Astrocyte (in vitro differentiated cells and primary cell): ENCODE data around the gene F3. TPM values are rescaled to one million over a fixed set of nuclear protein-coding genes. Genes with fewer than 3 reads are reported as not detected.

Experiments
- DNase-seq: peaks from one replicate; pipeline ENCODE4 v3.0.0-alpha.2; 2010; ENCODE audit warnings: low read depth
- FAIRE-seq: peaks from 2 replicates; lab custom pipeline; 2011; peaks lifted over from hg19 to GRCh38; lab: Jason Lieb, UNC
- H2AFZ ChIP-seq: 2 replicates; pipeline ENCODE4 v1.6.0; 2012; ENCODE audit warnings: low read depth, low read length, inconsistent platforms
- H3K27ac ChIP-seq: 2 replicates; pipeline ENCODE4 v1.5.1; 2011; ENCODE audit warnings: low read depth, low read length, inconsistent platforms
- H3K27me3 ChIP-seq: 2 replicates; pipeline ENCODE4 v1.6.0; 2011; ENCODE audit warnings: low read length, inconsistent platforms; ENCODE audit not compliant: insufficient read depth
- H3K36me3 ChIP-seq: 2 replicates; pipeline ENCODE4 v1.5.1; 2011; ENCODE audit warnings: low read length, inconsistent platforms; ENCODE audit not compliant: insufficient read depth
- H3K4me1 ChIP-seq: 2 replicates; pipeline ENCODE4 v1.5.1; 2011; ENCODE audit warnings: low read length, inconsistent platforms; ENCODE audit not compliant: insufficient read depth
- H3K4me2 ChIP-seq: 2 replicates; pipeline ENCODE4 v1.6.0; 2012; ENCODE audit warnings: low read length, inconsistent platforms
- H3K4me3 ChIP-seq: 2 replicates; pipeline ENCODE4 v1.5.1; 2011; ENCODE audit warnings: low read depth, mild to moderate bottlenecking, low read length, inconsistent platforms; ENCODE audit not compliant: insufficient read depth
- H3K79me2 ChIP-seq: 2 replicates; pipeline ENCODE4 v1.6.0; 2012; ENCODE audit warnings: mild to moderate bottlenecking, low read length, inconsistent platforms; ENCODE audit not compliant: insufficient read depth
- H3K9ac ChIP-seq: 2 replicates; pipeline ENCODE4 v1.6.0; 2012; ENCODE audit warnings: mild to moderate bottlenecking, low read length, inconsistent platforms
- H3K9me3 ChIP-seq: 2 replicates; pipeline ENCODE4 v1.5.1; 2012; ENCODE audit warnings: low read depth, mild to moderate bottlenecking, low read length, inconsistent platforms; ENCODE audit not compliant: insufficient read depth
- H4K20me1 ChIP-seq: 2 replicates; pipeline ENCODE4 v1.6.0; 2012; ENCODE audit warnings: low read length, inconsistent platforms; ENCODE audit not compliant: insufficient read depth
- H3K27ac Mint-ChIP-seq: one replicate; pipeline ENCODE4 v1.8.0; 2021; ENCODE audit warnings: mild to moderate bottlenecking, mixed read lengths; ENCODE audit not compliant: unreplicated experiment
- H3K27me3 Mint-ChIP-seq: one replicate; pipeline ENCODE4 v1.8.0; 2021; ENCODE audit warnings: low read depth, mixed read lengths; ENCODE audit not compliant: unreplicated experiment
- H3K36me3 Mint-ChIP-seq: one replicate; pipeline ENCODE4 v1.8.0; 2021; ENCODE audit warnings: low read depth, mixed read lengths; ENCODE audit not compliant: unreplicated experiment
- H3K4me1 Mint-ChIP-seq: one replicate; pipeline ENCODE4 v1.8.0; 2021; ENCODE audit warnings: low read depth, mixed read lengths; ENCODE audit not compliant: unreplicated experiment
- H3K4me3 Mint-ChIP-seq: one replicate; pipeline ENCODE4 v1.8.0; 2021; ENCODE audit warnings: mild to moderate bottlenecking, moderate library complexity, mixed read lengths; ENCODE audit not compliant: unreplicated experiment
- H3K9me3 Mint-ChIP-seq: one replicate; pipeline ENCODE4 v1.8.0; 2021; ENCODE audit warnings: mild to moderate bottlenecking, mixed read lengths; ENCODE audit not compliant: unreplicated experiment
- EZH2 ChIP-seq: IDR thresholded peaks from 2 replicates; pipeline ENCODE4 v1.6.1; 2012; ENCODE audit warnings: mild to moderate bottlenecking, low read length, inconsistent platforms; ENCODE audit not compliant: insufficient read depth
- total RNA-seq: library from RNA; stranded (reverse); gene quantifications from 2 replicates; pipeline ENCODE4 v1.2.1, GENCODE V29; 2021
- TF ChIP-seq, protein P1 (sequence below): IDR thresholded peaks from 2 replicates; pipeline ENCODE4 v1.5.1; 2011; ENCODE audit warnings: low read depth, mild to moderate bottlenecking, inconsistent platforms, low read length, moderate library complexity; ENCODE audit not compliant: insufficient read depth

F3 gene
- total RNA-seq, 1 donor from 2014 or later = 36.1 TPM

DNA sequence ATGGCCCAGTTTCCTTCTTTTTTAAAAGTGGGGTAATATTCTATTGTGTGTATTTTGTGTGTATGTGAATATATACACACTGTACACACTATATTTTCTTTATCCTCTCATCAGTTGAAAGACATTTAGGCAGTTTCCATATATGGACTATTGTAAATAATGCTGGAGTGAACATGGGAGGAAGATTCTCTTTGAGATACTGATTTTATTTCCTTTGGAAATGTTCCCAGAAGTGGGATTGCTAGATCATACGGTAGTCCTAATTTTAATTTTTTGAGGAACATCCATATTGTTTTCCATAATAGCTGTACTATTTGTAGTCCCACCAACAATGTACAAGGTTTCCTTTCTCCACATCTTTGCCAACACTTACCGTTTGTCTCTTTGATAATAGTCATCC is 51.0 kb downstream of the F3 start:
- Histone ChIP-seq H2AFZ (no peak overlapping the region), H3K27ac (no peak overlapping the region), H3K79me2 (no peaks in the 10 kb centered on the region), H4K20me1 (no peaks in the 10 kb centered on the region), H3K27me3 (no peaks in the 10 kb centered on the region), H3K4me2 (no peak overlapping the region), H3K9me3 (no peaks in the 10 kb centered on the region), H3K4me1 (no peaks in the 10 kb centered on the region), H3K9ac (no peak overlapping the region), H3K36me3 (peaks cover 6% of the 10 kb centered on the region), H3K4me3 (no peak overlapping the region)
- H3K27me3 Mint-ChIP-seq = no peaks in the 10 kb centered on the region
- no peaks in the 10 kb centered on the region for H3K9me3 Mint-ChIP-seq
- H3K36me3 Mint-ChIP-seq = peaks cover 14% of the 10 kb centered on the region
- no peak overlapping the region for H3K27ac Mint-ChIP-seq
- no peak overlapping the region for H3K4me3 Mint-ChIP-seq
- DNase-seq (no peak), FAIRE-seq (no peak)
- no peaks in the 10 kb centered on the region for H3K4me1 Mint-ChIP-seq
- TF ChIP-seq EZH2 = no peak
- TF ChIP-seq, protein P1, sequence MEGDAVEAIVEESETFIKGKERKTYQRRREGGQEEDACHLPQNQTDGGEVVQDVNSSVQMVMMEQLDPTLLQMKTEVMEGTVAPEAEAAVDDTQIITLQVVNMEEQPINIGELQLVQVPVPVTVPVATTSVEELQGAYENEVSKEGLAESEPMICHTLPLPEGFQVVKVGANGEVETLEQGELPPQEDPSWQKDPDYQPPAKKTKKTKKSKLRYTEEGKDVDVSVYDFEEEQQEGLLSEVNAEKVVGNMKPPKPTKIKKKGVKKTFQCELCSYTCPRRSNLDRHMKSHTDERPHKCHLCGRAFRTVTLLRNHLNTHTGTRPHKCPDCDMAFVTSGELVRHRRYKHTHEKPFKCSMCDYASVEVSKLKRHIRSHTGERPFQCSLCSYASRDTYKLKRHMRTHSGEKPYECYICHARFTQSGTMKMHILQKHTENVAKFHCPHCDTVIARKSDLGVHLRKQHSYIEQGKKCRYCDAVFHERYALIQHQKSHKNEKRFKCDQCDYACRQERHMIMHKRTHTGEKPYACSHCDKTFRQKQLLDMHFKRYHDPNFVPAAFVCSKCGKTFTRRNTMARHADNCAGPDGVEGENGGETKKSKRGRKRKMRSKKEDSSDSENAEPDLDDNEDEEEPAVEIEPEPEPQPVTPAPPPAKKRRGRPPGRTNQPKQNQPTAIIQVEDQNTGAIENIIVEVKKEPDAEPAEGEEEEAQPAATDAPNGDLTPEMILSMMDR = no peak

GRCh38 chr1:94486990-94487389 is 54.6 kb downstream of the F3 start:
- Histone ChIP-seq H2AFZ (no peak overlapping the region), H3K9me3 (no peaks in the 10 kb centered on the region), H3K27me3 (no peaks in the 10 kb centered on the region), H3K4me2 (no peak overlapping the region), H3K9ac (no peak overlapping the region), H3K27ac (no peak overlapping the region), H4K20me1 (no peaks in the 10 kb centered on the region), H3K4me3 (no peak overlapping the region), H3K79me2 (no peaks in the 10 kb centered on the region), H3K36me3 (peaks cover 16% of the 10 kb centered on the region), H3K4me1 (no peaks in the 10 kb centered on the region)
- H3K9me3 Mint-ChIP-seq = no peaks in the 10 kb centered on the region
- FAIRE-seq = no peak
- no peak overlapping the region for H3K27ac Mint-ChIP-seq
- H3K36me3 Mint-ChIP-seq = peaks cover 9% of the 10 kb centered on the region
- TF ChIP-seq, protein P1 = no peak
- no peak for TF ChIP-seq EZH2
- no peaks in the 10 kb centered on the region for H3K4me1 Mint-ChIP-seq
- H3K27me3 Mint-ChIP-seq = no peaks in the 10 kb centered on the region
- no peak overlapping the region for H3K4me3 Mint-ChIP-seq
- no peak for DNase-seq

DNA sequence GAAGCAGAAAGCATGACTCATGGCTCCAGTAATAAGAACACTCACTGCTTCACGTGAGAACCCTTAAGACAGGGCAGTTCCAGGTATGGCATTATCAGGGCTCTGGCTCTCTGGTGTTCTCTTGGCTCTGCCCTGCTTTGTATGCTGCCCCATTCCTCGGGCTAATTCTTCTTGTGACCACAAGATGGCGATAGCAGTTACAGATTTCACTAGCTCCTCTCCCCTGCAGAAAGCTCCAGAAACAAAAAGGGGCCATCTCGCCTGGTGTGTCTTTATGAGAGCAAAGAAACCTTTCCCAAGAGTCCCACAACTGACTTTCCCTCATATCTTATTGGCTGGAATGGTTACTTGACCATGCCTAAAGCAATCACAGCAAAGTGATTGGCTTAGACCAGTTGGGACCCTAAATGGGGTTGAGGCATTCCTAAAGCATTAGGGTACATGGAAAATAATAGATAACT is 60.1 kb downstream of the F3 start:
- DNase-seq = peak; percentile 41
- peak; percentile 78 for FAIRE-seq
- TF ChIP-seq, protein P1 = peak; percentile 86
- no peak for TF ChIP-seq EZH2

More for the DNA sequence above, 60.1 kb downstream of the F3 start:
- no peak overlapping the region for H3K27ac Mint-ChIP-seq
- H3K9me3 Mint-ChIP-seq = no peaks in the 10 kb centered on the region
- no peaks in the 10 kb centered on the region for H3K27me3 ChIP-seq
- no peaks in the 10 kb centered on the region for H3K27me3 Mint-ChIP-seq
- H2AFZ ChIP-seq = no peak overlapping the region
- H3K4me1 Mint-ChIP-seq = peaks cover 8% of the 10 kb centered on the region
- H3K27ac ChIP-seq = no peak overlapping the region
- no peaks in the 10 kb centered on the region for H4K20me1 ChIP-seq
- H3K4me2 ChIP-seq = no peak overlapping the region
- no peaks in the 10 kb centered on the region for H3K9me3 ChIP-seq
- H3K4me3 ChIP-seq = no peak overlapping the region
- no peak overlapping the region for H3K4me3 Mint-ChIP-seq
- no peaks in the 10 kb centered on the region for H3K79me2 ChIP-seq
- H3K9ac ChIP-seq = no peak overlapping the region
- H3K4me1 ChIP-seq = no peaks in the 10 kb centered on the region
- H3K36me3 Mint-ChIP-seq = peaks cover 6% of the 10 kb centered on the region
- H3K36me3 ChIP-seq = peaks cover 10% of the 10 kb centered on the region
